Sigmoid colon (tissue), 4 donors: ENCODE data around the gene ZYG11A.

Experiments used
- CTCF ChIP-seq, 4 experiments: fragments of 450-650 bp in 3 of 4; fragments of 200-600 bp in 1 of 4; IDR thresholded peaks; one replicate each; pipeline ENCODE4 v1.5.1; 2016 to 2019; ENCODE audit warnings: antibody characterized with exemption in 4 of 4, mild to moderate bottlenecking in 3 of 4, moderate library complexity in 2 of 4
- POLR2A ChIP-seq, 2 donors: fragments of 450-650 bp; IDR thresholded peaks; one replicate each; pipeline ENCODE4 v1.6.1; 2016; ENCODE audit warnings: antibody characterized with exemption in 2 of 2, mild to moderate bottlenecking in 2 of 2, moderate library complexity in 2 of 2
- POLR2AphosphoS5 ChIP-seq, 4 donors: sonication (generic); formaldehyde crosslinking; IDR thresholded peaks; one replicate each; pipeline ENCODE4 v1.6.1; 2017; ENCODE audit warnings: antibody characterized with exemption in 4 of 4

- TF ChIP-seq POLR2A (IDR thresholded peaks at IDR 0.05) (no peak), CTCF (IDR thresholded peaks at IDR 0.05) (no peak), POLR2AphosphoS5 (IDR thresholded peaks at IDR 0.05) (no peak)
Measured at GRCh38 chr1:52867087-52867863, 24.7 kb downstream of the ZYG11A start.
